Hematopoietic multipotent progenitor cell treated with erythropoietin and hydrocortisone succinate and interleukin-3 and kit ligand, for 8 days (in vitro differentiated cells): Measurements from ENCODE around the gene CAMK2N2.
"Not testable (repeated sequence)": the region's sequence is repeated elsewhere in the genome, so short reads cannot be mapped to it uniquely, and the experiment has no call there.

Source experiments
- DNase-seq: peaks from one replicate; pipeline ENCODE4 v3.0.0-alpha.2; 2015

CAMK2N2 gene

GRCh38 chr3:184272269-184272668 is 10.9 kb upstream of the CAMK2N2 start:
- no peak for DNase-seq

- DNase-seq: not testable (repeated sequence)
Measured at GRCh38 chr3:184267249-184267648, 5.9 kb upstream of the CAMK2N2 start.

- DNase-seq: no peak
Measured at GRCh38 chr3:184262764-184263179, 1.4 kb upstream of the CAMK2N2 start.

- peak; percentile 33 for DNase-seq
Measured at GRCh38 chr3:184261854-184262763, 756 bp upstream of the CAMK2N2 start.

- no peak for DNase-seq
Measured at GRCh38 chr3:184260724-184261269, 556 bp downstream of the CAMK2N2 start.

- no peak for DNase-seq
Measured at GRCh38 chr3:184259878-184260723, 1.3 kb downstream of the CAMK2N2 start.

GRCh38 chr3:184259396-184259877 is 1.9 kb downstream of the CAMK2N2 start:
- no peak for DNase-seq

GRCh38 chr3:184258926-184259325 is 2.4 kb downstream of the CAMK2N2 start:
- no peak for DNase-seq

GRCh38 chr3:184257083-184257915 is 4.1 kb downstream of the CAMK2N2 start:
- DNase-seq: no peak

- DNase-seq: no peak
Measured at GRCh38 chr3:184255291-184256039, 5.9 kb downstream of the CAMK2N2 start.

- peak; percentile 97 for DNase-seq
Measured at GRCh38 chr3:184250167-184250828, 11.1 kb downstream of the CAMK2N2 start.

- DNase-seq: peak; percentile 99
Measured at GRCh38 chr3:184249412-184250166, 11.8 kb downstream of the CAMK2N2 start, which contains the start of gene EEF1AKMT4. Gene EEF1AKMT4 (plus strand): TSS chr3:184249672. CDS start chr3:184249695, 23 bp downstream.

GRCh38 chr3:184248454-184249411 is 12.6 kb downstream of the CAMK2N2 start, which contains the start of gene ALG3:
Gene ALG3 (minus strand): TSS chr3:184248962. CDS start chr3:184248940, 22 bp downstream.
- peak; percentile 90 for DNase-seq

- DNase-seq: no peak
Measured at GRCh38 chr3:184242297-184242685, 19.1 kb downstream of the CAMK2N2 start.

GRCh38 chr3:184241447-184242296 is 19.7 kb downstream of the CAMK2N2 start:
- DNase-seq: peak; percentile 53

GRCh38 chr3:184241141-184241446 is 20.3 kb downstream of the CAMK2N2 start:
- no peak for DNase-seq

GRCh38 chr3:184240384-184241140 is 20.8 kb downstream of the CAMK2N2 start:
- peak; percentile 47 for DNase-seq
